ENCODE data around the gene TPRN.

- TF ChIP-seq, protein P1, sequence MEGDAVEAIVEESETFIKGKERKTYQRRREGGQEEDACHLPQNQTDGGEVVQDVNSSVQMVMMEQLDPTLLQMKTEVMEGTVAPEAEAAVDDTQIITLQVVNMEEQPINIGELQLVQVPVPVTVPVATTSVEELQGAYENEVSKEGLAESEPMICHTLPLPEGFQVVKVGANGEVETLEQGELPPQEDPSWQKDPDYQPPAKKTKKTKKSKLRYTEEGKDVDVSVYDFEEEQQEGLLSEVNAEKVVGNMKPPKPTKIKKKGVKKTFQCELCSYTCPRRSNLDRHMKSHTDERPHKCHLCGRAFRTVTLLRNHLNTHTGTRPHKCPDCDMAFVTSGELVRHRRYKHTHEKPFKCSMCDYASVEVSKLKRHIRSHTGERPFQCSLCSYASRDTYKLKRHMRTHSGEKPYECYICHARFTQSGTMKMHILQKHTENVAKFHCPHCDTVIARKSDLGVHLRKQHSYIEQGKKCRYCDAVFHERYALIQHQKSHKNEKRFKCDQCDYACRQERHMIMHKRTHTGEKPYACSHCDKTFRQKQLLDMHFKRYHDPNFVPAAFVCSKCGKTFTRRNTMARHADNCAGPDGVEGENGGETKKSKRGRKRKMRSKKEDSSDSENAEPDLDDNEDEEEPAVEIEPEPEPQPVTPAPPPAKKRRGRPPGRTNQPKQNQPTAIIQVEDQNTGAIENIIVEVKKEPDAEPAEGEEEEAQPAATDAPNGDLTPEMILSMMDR (conservative IDR thresholded peaks at IDR 0.05; ENCODE audit: low read depth, low read length) = no peak
- TF ChIP-seq MXI1 (IDR thresholded peaks at IDR 0.05; ENCODE audit: borderline replicate concordance, low read depth, low read length) (no peak), POLR2A (IDR thresholded peaks at IDR 0.05; ENCODE audit: low read depth, low read length) (no peak), BHLHE40 (IDR thresholded peaks at IDR 0.05; ENCODE audit: low read depth, low read length) (no peak)
- TF ChIP-seq, protein P2, sequence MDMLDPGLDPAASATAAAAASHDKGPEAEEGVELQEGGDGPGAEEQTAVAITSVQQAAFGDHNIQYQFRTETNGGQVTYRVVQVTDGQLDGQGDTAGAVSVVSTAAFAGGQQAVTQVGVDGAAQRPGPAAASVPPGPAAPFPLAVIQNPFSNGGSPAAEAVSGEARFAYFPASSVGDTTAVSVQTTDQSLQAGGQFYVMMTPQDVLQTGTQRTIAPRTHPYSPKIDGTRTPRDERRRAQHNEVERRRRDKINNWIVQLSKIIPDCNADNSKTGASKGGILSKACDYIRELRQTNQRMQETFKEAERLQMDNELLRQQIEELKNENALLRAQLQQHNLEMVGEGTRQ (IDR thresholded peaks at IDR 0.05; ENCODE audit: low read depth, low read length) = no peak
These were observed 28.0 kb upstream of the TPRN start for GRCh38 chr9:137228506-137228967.
